MCF 10A (cell line): Measurements from ENCODE around the gene DRG2. TPM values are rescaled to one million over a fixed set of nuclear protein-coding genes. Genes with fewer than 3 reads are reported as not detected.

Experiments
- BruUV-seq: library from RNA; stranded (reverse); fragments of 400-500 nt; replicated peaks from 2 replicates; lab custom pipeline; 2021; lab: Mats Ljungman, UMichigan
- CTCF ChIA-PET: fragments of 300-600 bp; sonication (Branson Sonifier 250); formaldehyde crosslinking; extraction: SDS; loops from one replicate; lab custom pipeline; 2021; ENCODE audit warnings: antibody characterized with exemption, inconsistent platforms; lab: Yijun Ruan, JAX
- POLR2A ChIA-PET: fragments of 300-600, 350-650 bp; sonication (Branson Sonifier 250); formaldehyde crosslinking; extraction: SDS; loops from one replicate; lab custom pipeline; 2020; ENCODE audit warnings: antibody characterized with exemption, inconsistent platforms; lab: Yijun Ruan, JAX
- DNase-seq: peaks from one replicate; pipeline ENCODE4 v3.0.0-alpha.2; 2018; ENCODE audit not compliant: unreplicated experiment
- H3K27ac Mint-ChIP-seq: one replicate; pipeline ENCODE4 v1.8.0; 2022; ENCODE audit warnings: mild to moderate bottlenecking, low read depth, mixed read lengths; ENCODE audit not compliant: unreplicated experiment
- H3K27me3 Mint-ChIP-seq: one replicate; pipeline ENCODE4 v1.8.0; 2022; ENCODE audit warnings: mixed read lengths; ENCODE audit not compliant: insufficient read depth, unreplicated experiment
- H3K36me3 Mint-ChIP-seq: one replicate; pipeline ENCODE4 v1.8.0; 2022; ENCODE audit warnings: mild to moderate bottlenecking, moderate library complexity, mixed read lengths; ENCODE audit not compliant: insufficient read depth, unreplicated experiment
- H3K4me1 Mint-ChIP-seq: one replicate; pipeline ENCODE4 v1.8.0; 2022; ENCODE audit warnings: mixed read lengths; ENCODE audit not compliant: insufficient read depth, unreplicated experiment
- H3K4me3 Mint-ChIP-seq: one replicate; pipeline ENCODE4 v1.8.0; 2022; ENCODE audit warnings: mild to moderate bottlenecking, moderate library complexity, mixed read lengths; ENCODE audit not compliant: unreplicated experiment
- H3K9me3 Mint-ChIP-seq: one replicate; pipeline ENCODE4 v1.8.0; 2022; ENCODE audit warnings: mixed read lengths; ENCODE audit not compliant: unreplicated experiment
- intact Hi-C: fragments of 100-400 bp; cut with micrococcal nuclease; formaldehyde crosslinking; loops from 2 replicates; pipeline ENCODE4 v1.14.1; 2022
- total RNA-seq: library from RNA; stranded (reverse); gene quantifications from 2 replicates; pipeline ENCODE4 v1.2.3, GENCODE V29; 2022
- TF ChIP-seq, protein P1 (sequence below): fragments of 200-600 bp; IDR thresholded peaks from one replicate; pipeline ENCODE4 v1.8.0; 2022; ENCODE audit warnings: antibody characterized with exemption, mild to moderate bottlenecking; ENCODE audit not compliant: unreplicated experiment

The DRG2 gene
- total RNA-seq, 1 experiment from 2014 or later = 39.5 TPM

DNA sequence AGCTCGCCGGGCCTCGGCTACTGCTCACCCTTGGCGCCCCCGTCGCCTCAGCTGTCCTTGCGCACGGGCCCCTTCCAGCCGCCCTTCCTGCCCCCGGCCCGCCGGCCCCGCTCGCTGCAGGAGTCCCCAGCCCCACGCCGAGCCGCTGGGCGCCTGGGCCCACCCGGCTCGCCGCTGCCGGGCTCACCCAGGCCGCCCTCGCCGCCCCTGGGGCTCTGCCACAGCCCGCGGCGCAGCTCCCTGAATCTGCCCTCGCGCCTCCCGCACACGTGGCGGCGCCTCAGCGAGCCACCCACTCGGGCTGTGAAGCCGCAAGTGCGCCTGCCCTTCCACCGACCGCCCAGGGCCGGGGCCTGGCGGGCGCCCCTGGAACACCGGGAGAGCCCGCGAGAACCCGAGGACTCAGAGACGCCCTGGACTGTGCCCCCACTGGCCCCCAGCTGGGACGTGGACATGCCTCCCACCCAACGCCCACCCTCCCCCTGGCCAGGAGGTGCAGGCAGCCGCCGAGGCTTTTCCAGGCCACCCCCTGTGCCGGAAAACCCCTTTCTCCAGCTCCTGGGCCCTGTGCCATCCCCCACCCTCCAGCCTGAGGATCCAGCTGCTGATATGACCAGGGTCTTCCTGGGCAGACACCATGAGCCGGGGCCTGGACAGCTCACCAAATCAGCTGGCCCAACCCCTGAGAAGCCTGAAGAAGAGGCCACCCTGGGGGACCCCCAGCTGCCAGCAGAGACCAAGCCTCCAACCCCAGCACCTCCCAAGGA lies 33.6 kb downstream of the DRG2 start:
- CTCF ChIA-PET = no interaction called here

DNA sequence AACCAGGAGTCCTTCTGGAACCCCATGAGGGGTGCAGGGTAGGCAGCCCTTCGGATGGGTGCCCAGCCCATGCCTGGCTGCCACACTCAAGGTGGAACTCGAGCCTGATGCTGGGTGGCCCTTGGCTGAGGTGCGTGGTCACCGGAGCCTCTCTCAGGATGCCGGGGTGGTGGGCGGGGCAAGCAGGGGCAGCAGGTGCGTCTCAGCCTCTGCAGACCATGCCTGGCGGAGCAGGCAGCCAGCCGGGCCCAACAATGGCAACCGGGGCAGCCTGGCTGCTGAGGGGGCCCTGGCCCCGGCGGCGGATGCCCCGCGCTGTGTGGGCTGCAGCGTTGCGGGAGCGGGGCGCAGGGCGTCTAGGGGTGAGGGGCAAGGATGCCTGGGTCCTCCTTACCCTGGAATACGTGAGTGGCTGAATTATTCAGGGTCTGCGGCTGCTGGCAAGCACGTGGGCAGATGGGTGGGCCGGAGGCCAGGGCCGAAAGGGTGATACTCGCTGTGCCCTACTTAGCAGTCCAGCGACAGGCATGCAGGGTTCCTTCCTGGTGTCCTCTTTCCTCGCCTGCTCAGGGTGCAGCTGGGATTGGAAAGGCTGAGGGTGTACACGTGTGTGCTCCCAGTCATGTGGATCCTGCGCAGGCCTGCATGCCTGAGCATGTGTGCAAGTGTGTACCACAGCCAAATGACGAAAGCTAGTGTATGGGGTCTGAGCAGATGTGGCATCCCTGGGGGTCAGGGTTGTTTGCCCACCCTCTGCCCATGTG lies 35.4 kb downstream of the DRG2 start:
- H3K27ac Mint-ChIP-seq = no peak overlapping the region
- no peaks in the 10 kb centered on the region for H3K27me3 Mint-ChIP-seq
- no peak overlapping the region for H3K4me3 Mint-ChIP-seq
- no peaks in the 10 kb centered on the region for H3K4me1 Mint-ChIP-seq
- DNase-seq = no peak
- TF ChIP-seq, protein P1, sequence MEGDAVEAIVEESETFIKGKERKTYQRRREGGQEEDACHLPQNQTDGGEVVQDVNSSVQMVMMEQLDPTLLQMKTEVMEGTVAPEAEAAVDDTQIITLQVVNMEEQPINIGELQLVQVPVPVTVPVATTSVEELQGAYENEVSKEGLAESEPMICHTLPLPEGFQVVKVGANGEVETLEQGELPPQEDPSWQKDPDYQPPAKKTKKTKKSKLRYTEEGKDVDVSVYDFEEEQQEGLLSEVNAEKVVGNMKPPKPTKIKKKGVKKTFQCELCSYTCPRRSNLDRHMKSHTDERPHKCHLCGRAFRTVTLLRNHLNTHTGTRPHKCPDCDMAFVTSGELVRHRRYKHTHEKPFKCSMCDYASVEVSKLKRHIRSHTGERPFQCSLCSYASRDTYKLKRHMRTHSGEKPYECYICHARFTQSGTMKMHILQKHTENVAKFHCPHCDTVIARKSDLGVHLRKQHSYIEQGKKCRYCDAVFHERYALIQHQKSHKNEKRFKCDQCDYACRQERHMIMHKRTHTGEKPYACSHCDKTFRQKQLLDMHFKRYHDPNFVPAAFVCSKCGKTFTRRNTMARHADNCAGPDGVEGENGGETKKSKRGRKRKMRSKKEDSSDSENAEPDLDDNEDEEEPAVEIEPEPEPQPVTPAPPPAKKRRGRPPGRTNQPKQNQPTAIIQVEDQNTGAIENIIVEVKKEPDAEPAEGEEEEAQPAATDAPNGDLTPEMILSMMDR = no peak
- H3K36me3 Mint-ChIP-seq = no peaks in the 10 kb centered on the region
- ChIA-PET POLR2A (no interaction called here), CTCF (no interaction called here)
- intact Hi-C loops = no loop called here
- H3K9me3 Mint-ChIP-seq = peaks cover 7% of the 10 kb centered on the region
- BruUV-seq = no TSS peak

More for the DNA sequence above, 33.6 kb downstream of the DRG2 start:
- Mint-ChIP-seq H3K9me3 (peaks cover 7% of the 10 kb centered on the region), H3K36me3 (no peaks in the 10 kb centered on the region), H3K27ac (no peak overlapping the region), H3K4me1 (no peaks in the 10 kb centered on the region), H3K27me3 (no peaks in the 10 kb centered on the region), H3K4me3 (no peak overlapping the region)
- TF ChIP-seq, protein P1 = no peak
- no peak for DNase-seq
- POLR2A ChIA-PET = no interaction called here
- BruUV-seq = no TSS peak
- intact Hi-C loops = no loop called here

DNA sequence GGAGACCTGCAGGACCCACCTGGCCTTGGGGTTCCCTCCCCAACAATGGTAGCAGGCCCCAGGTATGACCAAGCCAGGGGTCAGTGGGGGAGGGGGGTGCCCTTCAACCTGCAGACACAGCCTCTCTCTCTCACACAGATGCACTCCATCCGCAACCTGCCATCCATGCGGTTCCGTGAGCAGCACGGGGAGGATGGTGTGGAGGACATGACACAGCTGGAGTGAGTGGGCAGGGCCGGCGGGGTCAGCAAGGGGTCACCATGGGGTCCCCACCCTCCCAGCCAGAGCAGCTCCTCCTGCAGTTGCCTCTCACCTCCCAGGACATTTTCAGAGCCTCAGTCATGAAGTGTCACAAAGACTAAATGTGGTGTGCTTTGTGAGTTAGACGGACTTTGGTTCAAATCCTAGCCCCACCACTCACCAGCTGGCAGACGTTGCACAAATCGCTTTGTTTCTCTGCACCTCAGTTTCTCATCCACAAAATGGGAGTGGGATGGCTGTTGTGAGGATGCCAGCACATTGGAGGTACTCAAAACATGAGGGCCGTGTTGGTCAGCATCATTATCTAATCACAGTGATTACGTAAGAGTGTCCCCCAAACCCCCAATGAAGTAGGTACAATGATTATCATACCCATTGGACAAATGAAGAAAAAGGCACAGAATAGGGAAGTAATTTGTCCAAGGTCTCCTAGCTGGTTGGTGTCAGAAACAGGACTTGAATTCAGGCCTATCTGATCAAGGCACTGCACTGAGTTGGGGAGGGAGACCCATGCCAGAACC lies 36.8 kb downstream of the DRG2 start:
- intact Hi-C loops = no loop called here
- no peak for DNase-seq
- Mint-ChIP-seq H3K27me3 (no peaks in the 10 kb centered on the region), H3K4me3 (no peak overlapping the region), H3K27ac (no peak overlapping the region), H3K9me3 (peaks cover 5% of the 10 kb centered on the region), H3K4me1 (no peaks in the 10 kb centered on the region), H3K36me3 (no peaks in the 10 kb centered on the region)
- no TSS peak for BruUV-seq
- TF ChIP-seq, protein P1 = no peak
- ChIA-PET CTCF (no interaction called here), POLR2A (no interaction called here)
